Measurements from ENCODE around the gene NPY. TPM values are rescaled to one million over a fixed set of nuclear protein-coding genes. Genes with fewer than 3 reads are reported as not detected.

Gene NPY
- total and polyA plus RNA-seq, 9 of the 15 experiments (the other 6 are each of a cell fraction or from before 2014, with no cell fraction given) = not detected

DNA sequence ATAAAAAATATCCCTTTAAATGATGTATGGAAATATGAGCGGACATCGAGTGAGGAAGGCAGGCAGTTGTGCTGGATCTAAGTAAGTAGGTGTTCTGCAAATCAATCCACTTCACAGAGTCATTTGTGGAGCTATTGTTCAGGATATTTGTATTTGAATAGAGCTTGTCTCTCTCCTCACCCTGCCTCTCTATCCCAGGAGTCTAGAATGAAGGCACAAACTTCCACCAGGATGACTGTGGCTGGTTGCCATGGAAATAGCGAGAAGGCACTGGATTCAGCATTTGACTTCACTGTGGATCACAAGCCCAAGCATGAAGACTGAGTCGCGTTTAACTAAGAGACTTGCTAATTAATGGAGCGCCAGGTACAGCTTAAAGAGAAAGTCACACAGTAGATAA lies 53.2 kb downstream of the NPY start:
- ChIA-PET POLR2A (interaction anchor here (0.6 to 0.7 kb wide), 2 partner anchors 19 to 109 kb away, joined by 3 read pairs; no protein-coding TSS in a partner anchor), CTCF (ENCODE audit: low intra/inter-chr PET ratio) (no interaction called here)
- in situ Hi-C loops (cut with MboI) (no loop called here), intact Hi-C loops (cut with micrococcal nuclease) (no loop called here)
- 0% methylated on average over 6 of the region's 6 CpGs for WGBS (ENCODE audit: insufficient coverage, low coverage, missing lambda C conversion rate)
- H3K79me2 ChIP-seq (ENCODE audit: control insufficient read depth, insufficient read depth, low read length) = no peaks in the 10 kb centered on the region
- H2AFZ ChIP-seq (ENCODE audit: low read depth, low read length) = no peak overlapping the region
- FAIRE-seq (no peak), DNase-seq (ENCODE audit: extremely low read depth in 1 of 4, low spot score in 3 of 4) (no peak), ATAC-seq (no peak)
- H3K27me3 ChIP-seq (ENCODE audit: control insufficient read depth in 2 of 2, insufficient read depth in 2 of 2, low read length in 2 of 2) = peaks cover 5 to 18% of the 10 kb centered on the region in 2 experiments; a peak in 4 of 5 replicates
- no peaks in the 10 kb centered on the region for H3K36me3 ChIP-seq (ENCODE audit: control insufficient read depth, insufficient read depth, low read length)
- no TSS peak for BruUV-seq (replicated peaks)
- TF ChIP-seq RFX1 (IDR thresholded peaks at IDR 0.05) = peak; percentile 24; the same call in 1 of the 2 replicates
- TF ChIP-seq, protein P1, sequence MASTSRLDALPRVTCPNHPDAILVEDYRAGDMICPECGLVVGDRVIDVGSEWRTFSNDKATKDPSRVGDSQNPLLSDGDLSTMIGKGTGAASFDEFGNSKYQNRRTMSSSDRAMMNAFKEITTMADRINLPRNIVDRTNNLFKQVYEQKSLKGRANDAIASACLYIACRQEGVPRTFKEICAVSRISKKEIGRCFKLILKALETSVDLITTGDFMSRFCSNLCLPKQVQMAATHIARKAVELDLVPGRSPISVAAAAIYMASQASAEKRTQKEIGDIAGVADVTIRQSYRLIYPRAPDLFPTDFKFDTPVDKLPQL (IDR thresholded peaks at IDR 0.05; ENCODE audit: extremely low read depth, insufficient read length) = no peak
- H4K20me1 ChIP-seq (replicated peaks; ENCODE audit: control insufficient read depth, insufficient read depth, low read length) = no peaks in the 10 kb centered on the region
- H3K4me2 ChIP-seq (ENCODE audit: insufficient read depth, low read length) = no peak overlapping the region
- no peak overlapping the region for H3K27ac ChIP-seq (ENCODE audit: extremely low read depth, low read depth, low read length)
- no peaks in the 10 kb centered on the region for H3K4me1 ChIP-seq (replicated peaks in 1 of 2; ENCODE audit: control insufficient read depth in 2 of 2, insufficient read depth in 2 of 2, low read length in 2 of 2)
- no peak overlapping the region for H3K9ac ChIP-seq (ENCODE audit: insufficient read depth in 1 of 2, low read depth in 2 of 2, low read length in 2 of 2)
- H3K9me1 ChIP-seq (ENCODE audit: control insufficient read depth, insufficient read depth, low read length) = no peaks in the 10 kb centered on the region
- H3K9me3 ChIP-seq (replicated peaks; ENCODE audit: control insufficient read depth, insufficient read depth, low read depth, low read length) = no peaks in the 10 kb centered on the region
- H3K4me3 ChIP-seq = no peak overlapping the region

DNA sequence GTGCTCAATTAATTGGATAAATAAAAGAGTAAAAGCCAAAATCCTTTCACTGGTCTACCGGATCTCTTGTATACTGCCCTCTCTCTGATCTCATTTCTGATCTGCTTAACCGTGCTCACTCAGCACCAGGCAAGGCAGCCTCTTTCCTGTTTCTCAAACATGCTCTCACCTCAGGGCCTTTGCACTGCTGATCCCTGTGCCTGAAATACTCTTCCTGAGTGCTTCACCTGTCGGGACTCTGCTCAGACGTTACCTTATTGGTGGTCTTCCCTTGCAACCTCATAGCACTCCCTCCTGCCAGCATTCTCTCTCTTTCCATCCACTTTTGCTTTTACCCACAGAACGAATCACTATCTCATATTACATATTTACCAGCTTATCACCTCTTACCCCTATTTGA lies 55.6 kb downstream of the NPY start:
- CTCF ChIA-PET (ENCODE audit: low intra/inter-chr PET ratio) = no interaction called here
- no peak overlapping the region for H3K4me2 ChIP-seq (ENCODE audit: insufficient read depth, low read length)
- no TSS peak for BruUV-seq (replicated peaks)
- H3K9me1 ChIP-seq (ENCODE audit: control insufficient read depth, insufficient read depth, low read length) = no peaks in the 10 kb centered on the region
- no peak for ATAC-seq
- no peak overlapping the region for H3K27ac ChIP-seq (ENCODE audit: extremely low read depth, low read depth, low read length)
- H4K20me1 ChIP-seq (replicated peaks; ENCODE audit: control insufficient read depth, insufficient read depth, low read length) = no peaks in the 10 kb centered on the region
- no peaks in the 10 kb centered on the region for H3K4me1 ChIP-seq (replicated peaks in 1 of 2; ENCODE audit: control insufficient read depth in 2 of 2, insufficient read depth in 2 of 2, low read length in 2 of 2)
- no peak overlapping the region for H2AFZ ChIP-seq (ENCODE audit: low read depth, low read length)
- in situ Hi-C loops (cut with MboI) = no loop called here
- TF ChIP-seq KLF16 (IDR thresholded peaks at IDR 0.05) (no peak), SMAD2 (IDR thresholded peaks at IDR 0.05; ENCODE audit: low read depth, low read length) (no peak), POU5F1 (IDR thresholded peaks at IDR 0.05; ENCODE audit: borderline replicate concordance, low read depth, low read length, partially characterized antibody) (no peak), FIP1L1 (IDR thresholded peaks at IDR 0.05; ENCODE audit: low read depth, low read length, poor library complexity, severe bottlenecking) (no peak), ZNF436 (CRISPR knock-in tag; IDR thresholded peaks at IDR 0.05) (no peak), CBX3 (IDR thresholded peaks at IDR 0.05; ENCODE audit: borderline replicate concordance in 1 of 2, low read length in 2 of 2) (no peak)
- TF ChIP-seq, protein P2, sequence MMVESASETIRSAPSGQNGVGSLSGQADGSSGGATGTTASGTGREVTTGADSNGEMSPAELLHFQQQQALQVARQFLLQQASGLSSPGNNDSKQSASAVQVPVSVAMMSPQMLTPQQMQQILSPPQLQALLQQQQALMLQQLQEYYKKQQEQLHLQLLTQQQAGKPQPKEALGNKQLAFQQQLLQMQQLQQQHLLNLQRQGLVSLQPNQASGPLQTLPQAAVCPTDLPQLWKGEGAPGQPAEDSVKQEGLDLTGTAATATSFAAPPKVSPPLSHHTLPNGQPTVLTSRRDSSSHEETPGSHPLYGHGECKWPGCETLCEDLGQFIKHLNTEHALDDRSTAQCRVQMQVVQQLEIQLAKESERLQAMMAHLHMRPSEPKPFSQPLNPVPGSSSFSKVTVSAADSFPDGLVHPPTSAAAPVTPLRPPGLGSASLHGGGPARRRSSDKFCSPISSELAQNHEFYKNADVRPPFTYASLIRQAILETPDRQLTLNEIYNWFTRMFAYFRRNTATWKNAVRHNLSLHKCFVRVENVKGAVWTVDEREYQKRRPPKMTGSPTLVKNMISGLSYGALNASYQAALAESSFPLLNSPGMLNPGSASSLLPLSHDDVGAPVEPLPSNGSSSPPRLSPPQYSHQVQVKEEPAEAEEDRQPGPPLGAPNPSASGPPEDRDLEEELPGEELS (CRISPR knock-in tag; IDR thresholded peaks at IDR 0.05; ENCODE audit: borderline replicate concordance) = no peak
- no peak overlapping the region for H3K9ac ChIP-seq (ENCODE audit: insufficient read depth in 1 of 2, low read depth in 2 of 2, low read length in 2 of 2)
- no peak for DNase-seq (ENCODE audit: extremely low read depth in 1 of 4, low spot score in 3 of 4)
- 0% methylated on average over 5 of the region's 5 CpGs for WGBS (ENCODE audit: insufficient coverage, low coverage, missing lambda C conversion rate)
- H3K36me3 ChIP-seq (ENCODE audit: control insufficient read depth, insufficient read depth, low read length) = no peaks in the 10 kb centered on the region
- H3K79me2 ChIP-seq (ENCODE audit: control insufficient read depth, insufficient read depth, low read length) = no peaks in the 10 kb centered on the region
- no peak overlapping the region for H3K4me3 ChIP-seq
- no peaks in the 10 kb centered on the region for H3K9me3 ChIP-seq (replicated peaks; ENCODE audit: control insufficient read depth, insufficient read depth, low read depth, low read length)
- no peak for FAIRE-seq
- H3K27me3 ChIP-seq (ENCODE audit: control insufficient read depth in 2 of 2, insufficient read depth in 2 of 2, low read length in 2 of 2) = peaks cover 5 to 18% of the 10 kb centered on the region in 2 experiments; a peak in 4 of 5 replicates
- intact Hi-C loops (cut with micrococcal nuclease) = no loop called here
- POLR2A ChIA-PET = no interaction called here

Measured in K562 (cell line).